COR-L47 (cell line): ENCODE data around the gene RGS3.
A peak's percentile ranks its signal among the peaks of the same experiment; 100 is the strongest.
"Not testable (repeated sequence)": the region's sequence is repeated elsewhere in the genome, so short reads cannot be mapped to it uniquely, and the experiment has no call there.

Experiments used
- DNase-seq: peaks from one replicate; lab custom pipeline; 2025; lab: John Stamatoyannopoulos, UW

The RGS3 gene

DNA sequence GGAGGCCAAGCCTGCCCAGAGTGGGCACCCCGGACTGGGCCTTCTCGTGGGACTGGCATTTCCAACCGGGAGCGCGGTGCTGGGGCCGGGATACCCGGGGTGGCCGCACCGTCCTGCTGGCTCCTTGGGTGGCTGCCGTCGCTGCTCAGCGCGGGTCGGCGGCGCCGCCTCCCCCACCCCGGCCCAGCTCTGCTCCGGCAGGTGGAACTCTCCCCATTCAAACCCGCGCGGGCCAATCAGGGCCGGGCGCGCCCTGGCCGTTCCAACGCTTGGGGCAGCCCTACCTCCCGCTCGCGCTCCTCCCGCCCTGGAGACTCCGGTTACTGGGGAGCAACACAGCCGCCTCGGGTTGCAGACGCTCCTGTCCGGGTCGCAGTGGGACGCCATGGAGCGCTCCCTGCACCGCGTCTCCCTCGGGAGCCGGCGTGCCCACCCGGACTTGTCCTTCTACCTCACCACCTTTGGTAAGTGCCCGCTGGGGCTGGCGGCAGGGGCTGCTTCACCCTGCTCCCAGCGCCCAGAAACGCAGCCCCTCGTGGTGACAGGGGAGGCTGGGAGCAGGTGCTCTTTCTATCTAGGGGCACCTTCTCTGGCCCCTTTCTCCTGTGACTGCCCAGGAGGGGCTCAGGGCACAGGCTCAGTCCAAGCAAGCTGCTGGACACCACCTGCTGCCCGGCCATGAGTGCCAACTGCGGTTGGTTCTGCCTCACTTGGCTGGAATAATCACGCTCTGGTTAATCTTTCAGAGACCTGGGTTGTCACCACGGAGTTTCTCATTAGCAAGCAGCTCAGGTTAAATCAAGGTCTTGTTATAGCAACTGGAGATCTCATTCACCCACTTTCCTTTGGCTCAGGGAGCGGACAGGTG, at the start of gene RGS3:
Gene RGS3, plus strand, starts transcription at position 310 of the 868 bp plus-strand sequence. Its CDS starts 76 bp downstream, at position 386.
- peak; percentile 83 for DNase-seq

DNA sequence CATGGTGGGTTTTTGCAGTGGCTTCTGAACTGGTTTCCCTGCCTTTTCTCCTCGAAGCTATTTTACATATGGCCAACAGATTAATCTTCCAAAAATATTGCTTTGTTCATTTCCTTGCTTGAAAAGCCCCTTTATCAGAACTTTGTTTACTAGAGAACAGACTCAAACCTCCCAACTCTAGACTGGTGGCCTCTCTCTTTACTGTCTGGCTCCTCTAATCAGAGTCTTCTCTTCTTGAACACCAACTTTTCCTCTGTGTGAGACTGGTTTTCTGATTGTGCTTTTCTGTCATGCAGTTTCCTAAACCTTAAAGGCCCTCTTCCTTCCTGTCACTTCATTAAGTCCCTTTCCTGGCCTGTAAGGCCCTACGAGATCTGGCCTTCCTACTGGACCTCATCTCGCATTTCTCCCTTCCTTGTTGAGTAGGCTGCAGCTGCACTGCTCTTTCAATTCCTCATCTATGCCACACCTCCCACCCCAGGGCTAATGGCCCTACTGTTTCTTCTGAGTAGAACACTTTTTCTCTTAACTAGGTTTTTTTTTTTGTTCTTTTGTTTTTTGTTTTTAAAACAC, 47.3 kb upstream of the RGS3 start:
- DNase-seq: no peak

DNA sequence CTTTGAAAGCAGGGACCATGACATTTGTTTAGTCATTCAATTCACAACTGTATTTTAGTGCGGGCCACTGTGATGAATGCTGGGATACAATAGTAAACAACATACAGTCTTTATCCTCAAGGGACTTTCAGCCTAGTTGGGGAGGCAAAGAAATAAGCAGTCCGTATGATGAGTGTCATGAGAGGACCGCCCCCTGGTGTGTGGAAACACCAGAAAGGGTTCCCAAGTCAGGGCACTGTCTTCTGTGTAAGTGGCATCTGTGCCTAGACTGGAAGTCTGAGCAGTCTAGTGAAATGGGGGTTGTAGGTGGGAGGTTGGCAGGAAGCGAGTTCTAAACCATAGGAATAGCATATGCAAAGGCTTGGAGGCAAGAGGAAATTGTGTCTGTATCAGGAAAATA, 46.2 kb upstream of the RGS3 start:
- no peak for DNase-seq

DNA sequence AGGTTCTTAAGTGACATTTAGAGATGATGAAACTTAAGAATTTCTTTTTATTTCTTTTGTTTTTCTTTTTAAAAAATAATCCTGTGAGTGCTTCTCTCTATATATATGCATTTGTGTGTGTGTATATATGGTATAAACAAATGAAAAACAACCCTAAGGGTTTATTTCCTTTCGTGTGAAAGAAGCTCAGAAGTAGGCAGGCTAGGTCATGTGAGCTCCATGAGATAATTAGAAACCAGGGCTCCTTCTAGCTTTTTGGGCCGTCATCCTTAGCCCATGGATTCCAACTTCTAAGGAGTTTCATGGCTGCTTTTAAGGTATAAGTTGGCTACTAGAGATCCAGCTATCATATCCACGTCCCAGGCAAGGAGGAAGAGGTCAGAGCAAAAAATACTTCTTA, 41.8 kb upstream of the RGS3 start:
- DNase-seq: no peak

DNA sequence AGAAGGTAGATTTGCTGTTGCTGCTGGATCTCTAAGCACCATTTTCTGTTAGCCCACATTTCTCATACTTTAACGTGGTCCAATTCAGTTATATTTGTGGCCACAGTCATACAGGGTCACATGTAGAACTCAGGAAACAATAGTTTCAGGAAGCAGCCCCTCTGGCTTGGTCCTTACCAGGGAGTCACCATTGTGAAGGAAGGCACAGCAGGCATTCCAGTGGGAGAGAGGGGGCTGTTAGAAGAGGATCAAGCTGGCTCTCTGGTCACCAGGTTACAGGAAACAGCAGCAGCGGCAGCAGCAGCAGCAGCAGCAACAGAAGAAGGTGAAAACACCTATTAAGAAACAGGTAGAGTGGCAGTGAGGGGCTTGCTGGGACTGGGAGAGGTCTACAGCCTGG, 38.5 kb upstream of the RGS3 start:
- DNase-seq: no peak

DNA sequence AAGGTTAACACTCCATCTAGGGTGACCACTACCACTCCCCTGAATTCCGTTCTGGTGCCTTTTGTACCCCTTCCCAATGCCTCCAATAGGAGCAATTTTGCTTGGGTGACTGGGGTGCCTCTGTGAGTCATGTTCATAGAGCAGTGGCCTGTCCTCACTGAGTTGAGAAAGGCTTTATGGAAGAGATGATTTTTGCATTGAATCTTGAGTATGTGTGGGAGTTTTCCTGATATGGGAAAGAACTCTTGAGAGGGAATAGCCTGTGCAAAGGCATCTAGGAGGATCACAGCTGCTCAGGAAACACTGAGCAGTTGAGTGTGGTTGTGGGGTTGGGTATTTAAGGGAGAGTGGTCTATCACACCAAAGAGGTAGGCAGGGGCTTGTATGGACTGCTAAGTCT, 36.8 kb upstream of the RGS3 start:
- no peak for DNase-seq

DNA sequence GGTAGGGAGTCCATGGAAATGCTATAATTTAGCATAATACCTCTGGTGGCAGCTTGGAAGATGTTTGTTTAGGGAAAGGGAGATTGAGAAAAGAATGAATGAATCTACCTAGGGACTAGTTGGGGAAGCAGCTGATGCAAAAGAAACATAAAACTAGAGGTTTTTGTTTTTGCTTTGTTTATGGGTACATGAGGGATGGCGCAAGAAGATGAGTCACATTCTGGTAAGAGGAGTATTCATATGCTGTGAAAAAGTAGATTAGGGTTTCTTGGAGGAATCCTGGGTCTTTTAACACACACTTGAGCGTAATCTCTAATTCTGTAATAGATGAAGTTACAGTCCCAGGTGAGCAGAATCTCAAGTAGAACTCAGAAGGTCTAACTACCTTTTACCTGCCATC, 35.9 kb upstream of the RGS3 start:
- DNase-seq: no peak

DNA sequence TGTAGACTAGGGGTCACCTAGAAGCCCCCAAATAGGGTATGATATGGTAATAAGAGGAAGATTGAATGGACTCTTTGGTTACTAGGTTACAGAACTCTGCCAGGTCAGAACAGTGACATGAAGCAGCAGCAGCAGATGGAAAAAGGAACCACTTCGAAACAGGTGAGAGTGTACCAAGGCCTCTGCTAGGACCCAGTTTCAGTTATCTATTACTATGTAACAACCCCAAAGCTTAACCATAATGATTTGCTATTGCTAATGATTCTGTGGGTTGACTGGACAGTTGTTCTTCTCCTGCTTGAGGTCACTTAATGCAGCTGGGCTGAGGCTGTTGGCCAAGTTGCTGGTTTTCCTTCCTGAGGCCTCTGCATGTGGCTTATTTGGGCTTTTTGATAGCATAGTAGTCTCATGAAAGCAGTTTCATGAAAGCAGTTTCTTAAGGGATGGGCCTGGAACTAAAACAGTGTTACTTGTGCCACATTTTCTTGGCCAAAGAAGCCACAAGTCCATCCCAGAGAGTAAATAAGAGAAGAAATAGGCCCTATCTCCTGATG, 35.4 kb upstream of the RGS3 start:
- no peak for DNase-seq

DNA sequence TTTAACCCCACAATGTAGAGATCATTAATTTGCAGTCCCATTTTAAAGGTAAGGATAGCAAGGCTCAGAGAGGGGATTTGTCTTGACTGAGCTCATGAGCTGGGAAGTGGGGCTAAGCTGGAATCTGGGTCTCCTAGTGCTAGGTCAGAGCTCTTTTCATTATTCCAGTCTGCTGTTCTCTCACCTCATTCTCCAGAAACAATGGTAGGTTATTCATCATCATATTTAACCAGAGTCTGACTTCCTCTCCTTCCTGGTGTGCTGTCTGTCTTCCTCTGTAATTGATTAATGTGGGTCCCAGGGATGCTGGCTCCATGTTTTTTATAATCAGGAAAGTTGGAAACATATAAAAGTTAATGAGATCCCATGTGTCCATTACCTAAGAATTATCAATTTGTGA, 32.3 kb upstream of the RGS3 start:
- DNase-seq: no peak

DNA sequence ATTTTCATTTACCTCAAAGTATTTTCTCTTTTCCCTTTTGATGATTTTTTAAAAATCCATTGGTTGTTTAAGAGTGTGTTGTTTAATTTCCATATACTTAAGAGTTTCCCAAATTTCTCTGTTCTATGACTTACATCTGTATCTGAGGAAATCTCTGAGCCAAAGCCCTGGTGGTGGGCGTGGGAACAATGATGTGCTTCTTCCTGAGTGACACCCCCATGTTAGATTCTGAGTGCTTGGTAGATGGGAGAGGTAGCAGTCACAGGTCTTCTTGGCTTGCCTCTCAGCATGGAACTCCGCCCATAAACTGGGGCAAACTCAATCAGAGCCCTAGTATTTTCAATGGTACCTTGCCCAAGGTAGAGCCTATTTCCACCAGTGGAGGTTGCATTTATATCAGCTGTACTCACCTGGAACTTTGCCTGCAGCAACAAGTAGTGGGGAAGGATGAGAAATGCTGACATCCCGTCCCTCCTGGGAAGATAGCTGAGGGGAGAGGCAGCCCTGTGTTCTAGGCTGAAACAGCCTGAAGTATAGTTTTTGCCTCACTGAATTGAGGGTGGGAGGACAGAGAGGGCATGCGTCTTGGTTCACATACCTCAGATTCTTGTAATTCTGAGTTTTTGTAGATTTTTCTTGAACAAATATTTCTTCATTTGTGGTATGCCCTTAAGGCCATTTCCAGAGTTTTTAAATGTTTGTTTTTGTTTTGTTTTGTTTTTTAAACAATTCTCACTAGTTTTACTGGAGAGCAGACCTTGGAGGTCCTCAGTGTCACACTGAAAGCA, 26.6 kb upstream of the RGS3 start:
- DNase-seq: no peak

DNA sequence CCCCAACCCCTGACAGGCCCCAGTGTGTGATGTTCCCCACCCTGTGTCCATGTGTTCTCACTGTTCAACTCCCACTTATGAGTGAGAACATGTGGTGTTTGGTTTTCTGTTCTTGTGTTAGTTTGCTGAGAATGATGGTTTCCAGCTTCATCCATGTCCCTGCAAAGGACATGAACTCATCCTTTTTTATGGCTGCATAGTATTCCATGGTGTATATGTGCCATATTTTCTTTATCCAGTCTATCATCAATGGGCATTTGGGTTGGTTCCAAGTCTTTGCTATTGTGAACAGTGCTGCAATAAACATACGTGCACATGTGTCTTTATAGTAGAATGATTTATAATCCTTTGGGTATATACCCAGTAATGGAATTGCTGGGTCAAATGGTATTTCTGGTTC, 25.8 kb upstream of the RGS3 start:
- not testable (repeated sequence) for DNase-seq

DNA sequence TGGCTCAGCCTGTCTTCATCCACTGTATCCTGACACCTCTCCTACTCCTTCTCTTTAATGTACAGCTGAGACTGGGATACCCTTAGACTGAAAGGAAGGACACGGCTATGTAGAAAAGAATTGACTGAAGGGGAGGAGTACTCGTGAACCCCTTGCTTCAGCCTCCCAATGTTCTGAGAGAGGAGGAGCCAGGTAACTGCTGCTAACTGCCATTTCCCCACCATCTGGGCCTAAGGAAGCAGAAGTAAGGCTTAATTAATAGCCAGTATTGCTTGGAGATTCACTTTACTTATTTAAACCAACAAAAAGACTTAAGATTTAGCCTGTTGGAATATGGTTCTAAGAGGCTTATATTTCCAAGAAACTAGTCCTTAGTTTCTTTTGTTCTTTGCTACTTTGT, 18.8 kb upstream of the RGS3 start:
- DNase-seq: no peak

DNA sequence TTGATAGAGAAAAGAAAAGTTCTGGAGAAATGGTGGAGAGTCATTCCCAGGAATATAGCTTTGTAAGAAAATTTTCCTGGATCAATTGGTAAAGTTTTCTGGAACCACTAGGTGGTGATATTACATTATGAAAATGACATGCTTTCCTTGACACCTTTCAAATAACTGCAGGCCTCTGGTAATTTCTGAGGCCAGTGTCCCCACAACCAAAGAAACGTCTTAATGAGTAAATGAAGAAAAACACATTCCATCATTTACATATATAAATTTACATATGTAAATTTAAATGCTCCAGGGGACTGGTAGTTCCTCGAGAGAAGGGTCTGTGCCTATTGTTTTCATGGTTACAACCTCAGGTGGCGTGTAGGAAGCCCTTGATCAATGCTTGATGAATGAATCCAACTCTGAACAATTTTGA, 17.2 kb upstream of the RGS3 start:
- DNase-seq: peak; percentile 30

DNA sequence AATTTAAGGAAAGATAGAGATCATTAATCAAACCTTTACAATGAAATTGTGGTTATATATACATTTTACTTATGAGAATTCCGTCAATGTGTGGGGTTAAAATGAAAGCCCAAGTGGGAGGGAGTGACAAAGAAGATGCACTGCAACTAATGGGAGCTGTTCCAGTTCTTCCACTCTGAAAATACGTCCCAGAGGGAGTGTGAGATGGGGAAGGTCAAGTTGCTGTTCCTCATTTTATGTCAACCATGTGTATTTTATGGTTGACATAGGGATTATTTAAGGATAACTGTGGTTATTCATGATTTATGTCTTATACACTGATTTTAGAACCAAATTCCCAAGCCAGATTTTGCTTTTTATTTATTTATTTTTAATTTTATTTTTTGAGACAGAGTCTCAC, 14.2 kb upstream of the RGS3 start:
- DNase-seq: no peak

DNA sequence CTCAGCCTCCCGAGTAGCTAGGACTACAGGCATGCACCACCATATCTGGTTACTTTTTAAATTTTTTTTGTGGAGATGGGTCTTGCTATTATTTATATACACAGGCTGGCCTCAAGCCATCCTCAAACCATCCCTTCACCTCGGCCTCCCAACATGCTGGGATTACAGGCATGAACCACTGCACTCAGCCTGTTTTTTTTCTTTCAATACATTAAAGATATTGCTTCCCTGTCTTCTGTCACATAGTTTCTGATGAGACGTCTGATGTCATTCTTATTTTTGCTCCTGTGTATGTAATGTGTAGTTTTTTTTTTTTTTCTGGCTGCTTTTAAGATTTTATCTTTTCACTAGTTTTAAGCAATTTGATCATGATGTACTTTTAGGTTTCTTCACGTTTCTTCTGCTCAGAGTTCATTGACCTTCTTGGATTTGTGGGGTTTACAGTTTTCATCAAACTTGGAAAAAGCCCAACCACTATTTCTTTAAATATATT, 11.4 kb upstream of the RGS3 start:
- DNase-seq: no peak

DNA sequence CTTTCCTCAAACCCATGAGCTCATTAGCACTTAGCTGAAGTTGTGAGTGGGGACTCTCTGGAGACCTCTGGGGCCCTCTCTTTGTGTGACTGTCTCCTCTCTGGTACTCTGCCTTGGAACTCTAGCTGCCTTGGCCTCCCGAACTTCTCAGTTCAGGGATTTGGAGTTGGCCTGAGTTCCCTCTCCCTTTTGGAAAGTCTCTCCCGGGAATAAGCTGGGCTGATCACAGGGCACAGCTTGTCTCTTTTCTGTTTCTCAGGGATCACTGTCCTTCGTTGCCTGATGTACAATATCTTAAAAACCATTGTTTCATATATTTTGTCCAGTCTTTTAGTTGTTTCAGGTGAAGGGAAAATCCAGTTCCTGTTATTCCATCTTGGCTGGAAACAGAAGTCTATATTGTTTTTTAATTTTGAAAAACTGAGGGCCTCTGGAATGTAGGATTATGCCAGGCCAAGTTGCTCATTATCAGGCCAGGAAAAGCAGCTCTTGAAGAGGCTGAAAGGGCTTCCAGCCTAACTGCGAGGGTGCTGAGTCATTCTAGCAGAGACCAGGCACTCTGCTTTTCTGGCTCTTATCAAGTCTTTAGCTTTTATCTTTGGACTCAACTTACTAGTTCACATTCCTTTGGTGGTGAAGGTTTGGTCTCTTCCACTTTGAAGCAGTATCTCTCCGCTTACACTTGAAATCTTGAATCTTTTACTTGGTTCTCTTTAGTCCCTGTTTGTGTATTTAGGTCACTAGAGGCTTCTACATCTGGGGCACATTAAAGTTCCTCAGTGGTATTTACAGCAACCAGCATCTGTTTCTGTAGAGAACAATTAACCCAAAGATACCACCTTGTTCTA, 8.4 kb upstream of the RGS3 start:
- no peak for DNase-seq

DNA sequence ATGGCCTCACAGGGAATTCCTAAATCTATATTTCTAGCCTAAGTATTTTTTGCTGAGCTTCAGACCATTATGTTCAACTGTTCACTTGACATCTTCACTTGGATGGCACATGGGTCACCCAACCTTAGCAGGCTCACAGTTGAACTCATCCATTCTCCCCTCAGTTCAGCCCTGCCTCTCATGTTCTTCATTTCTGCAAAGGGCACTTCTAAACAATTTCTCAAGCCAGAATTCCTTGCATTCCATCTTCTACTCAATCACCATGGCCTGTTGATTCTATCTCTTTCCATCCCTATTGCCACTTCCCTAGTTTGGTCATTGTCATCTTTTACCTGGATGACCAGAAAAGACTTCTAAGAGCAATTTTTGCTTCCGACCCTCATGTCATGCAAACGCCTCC, 7.3 kb upstream of the RGS3 start:
- DNase-seq: no peak

DNA sequence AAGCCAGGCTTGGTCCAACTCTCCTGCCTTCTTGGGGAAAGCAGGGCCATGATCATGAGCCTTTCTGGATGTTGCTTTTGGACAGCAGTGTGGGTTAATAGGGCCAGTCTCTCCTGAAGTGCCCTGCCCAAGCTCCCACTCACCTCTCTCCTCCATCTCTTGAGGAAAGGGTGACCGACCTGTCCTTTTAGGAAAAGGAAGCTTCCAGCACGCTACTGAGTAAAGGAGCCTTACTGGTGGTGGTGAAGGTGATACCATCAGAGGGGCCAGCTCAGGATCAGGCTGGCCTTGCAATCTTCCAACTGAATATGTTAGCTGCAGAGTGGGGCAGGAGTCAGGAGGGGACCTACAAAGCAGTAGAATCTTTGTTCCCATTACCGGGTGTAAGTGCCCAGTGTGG, 2.2 kb upstream of the RGS3 start:
- DNase-seq: no peak

DNA sequence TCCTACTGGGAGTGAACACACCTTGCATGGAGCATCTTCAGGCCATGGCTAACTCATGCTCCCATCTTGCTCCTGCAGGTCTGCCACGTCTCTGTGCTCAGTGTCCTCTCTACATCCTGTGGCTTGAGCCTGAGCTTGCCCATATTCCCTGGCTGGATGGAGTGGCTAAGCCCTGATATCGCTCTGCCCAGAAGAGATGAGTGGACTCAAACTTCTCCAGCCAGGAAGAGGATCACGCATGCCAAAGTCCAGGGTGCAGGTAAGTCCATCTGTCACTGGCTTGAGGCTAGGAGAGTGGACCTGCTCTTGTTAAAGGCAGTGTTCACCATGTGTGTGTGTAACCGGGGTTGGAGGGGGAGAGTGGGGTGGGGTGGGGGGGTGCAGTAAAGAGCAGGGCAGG, 1.6 kb upstream of the RGS3 start:
- no peak for DNase-seq

DNA sequence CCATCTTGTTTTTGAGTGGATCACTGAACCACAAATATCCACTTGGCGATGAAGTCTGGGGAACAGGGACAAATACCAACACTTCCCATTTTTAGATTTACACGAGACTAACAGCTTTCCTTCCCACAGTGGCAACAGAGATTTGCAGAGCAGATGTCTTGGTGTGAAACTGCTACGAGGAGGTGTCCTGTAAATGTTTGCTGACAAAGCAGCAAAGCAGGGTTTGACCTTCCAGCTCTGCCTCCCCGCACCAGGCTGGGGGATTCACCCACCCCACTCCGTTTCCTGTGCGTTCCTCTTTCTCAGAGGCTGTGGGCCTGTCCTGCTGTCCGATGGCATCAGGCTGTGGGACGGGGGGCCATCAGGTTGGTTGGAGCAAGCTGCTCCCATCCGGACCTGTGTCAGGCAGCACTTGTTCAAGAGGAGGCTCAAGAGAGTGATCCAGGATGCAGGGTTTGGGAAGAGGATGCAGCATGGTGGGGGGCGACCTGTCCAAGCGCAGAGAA, 693 bp upstream of the RGS3 start:
- DNase-seq: no peak

DNA sequence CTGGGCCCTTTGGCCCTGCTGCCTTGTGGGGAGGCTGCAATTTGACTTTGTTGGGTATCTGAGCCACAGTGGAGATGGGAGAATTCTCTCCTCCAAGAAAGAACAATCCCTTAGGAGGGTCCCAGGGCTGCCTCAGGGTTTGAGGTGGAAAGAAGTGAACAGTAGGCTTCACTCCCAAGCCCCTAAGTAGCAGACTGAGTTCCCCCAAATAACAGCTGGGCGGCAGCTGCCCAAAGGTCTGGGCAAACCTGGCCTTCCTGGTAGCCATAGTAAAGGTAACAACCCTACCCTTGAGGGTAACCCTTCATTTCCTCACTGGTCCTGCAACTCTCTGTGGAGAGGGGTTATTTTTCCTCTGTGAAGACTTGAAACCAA, 746 bp downstream of the RGS3 start:
- DNase-seq: no peak
